GM12891 (cell line): ENCODE results near the gene TRIAP1.
"Not testable (repeated sequence)": the region's sequence is repeated elsewhere in the genome, so short reads cannot be mapped to it uniquely, and the experiment has no call there.

Experiments used
- DNase-seq: peaks from one replicate; pipeline ENCODE4 v3.0.0; 2011; ENCODE audit warnings: low spot score; ENCODE audit not compliant: insufficient read length
- FAIRE-seq: peaks from 2 replicates; lab custom pipeline; 2011; peaks lifted over from hg19 to GRCh38; lab: Jason Lieb, UNC
- PAX5 ChIP-seq: IDR thresholded peaks from 2 replicates; pipeline ENCODE4 v1.6.1; 2011; ENCODE audit warnings: low read length, moderate library complexity, mild to moderate bottlenecking; ENCODE audit not compliant: insufficient read depth, severe bottlenecking
- POLR2A ChIP-seq: IDR thresholded peaks from 2 replicates; pipeline ENCODE4 v1.6.1; 2011; ENCODE audit warnings: low read depth, low read length, control low read depth
- POLR2AphosphoS5 ChIP-seq: IDR thresholded peaks from 2 replicates; pipeline ENCODE4 v1.6.1; 2011; ENCODE audit warnings: low read depth, low read length, control low read depth
- POU2F2 ChIP-seq: IDR thresholded peaks from 2 replicates; pipeline ENCODE4 v1.6.1; 2011; ENCODE audit warnings: low read depth, mild to moderate bottlenecking, control low read depth, low read length, moderate library complexity
- SPI1 ChIP-seq: IDR thresholded peaks from 2 replicates; pipeline ENCODE4 v1.6.1; 2011; ENCODE audit warnings: low read depth, low read length, control low read depth
- TAF1 ChIP-seq: IDR thresholded peaks from 2 replicates; pipeline ENCODE4 v1.6.1; 2011; ENCODE audit warnings: low read depth, low read length, control low read depth

The TRIAP1 gene

GRCh38 chr12:120455302-120455701, 9.1 kb upstream of the TRIAP1 start:
- TF ChIP-seq PAX5 (no peak), TAF1 (no peak)
- FAIRE-seq: no peak

GRCh38 chr12:120453977-120454376, 7.8 kb upstream of the TRIAP1 start:
- TF ChIP-seq SPI1: no peak
- TF ChIP-seq PAX5: no peak
- TF ChIP-seq TAF1: no peak
- TF ChIP-seq POU2F2: no peak
- TF ChIP-seq POLR2A: no peak
- TF ChIP-seq POLR2AphosphoS5: no peak
- DNase-seq (no peak), FAIRE-seq (peak; percentile 75)

More at GRCh38 chr12:120455302-120455701, 9.1 kb upstream of the TRIAP1 start:
- no peak for DNase-seq

DNA sequence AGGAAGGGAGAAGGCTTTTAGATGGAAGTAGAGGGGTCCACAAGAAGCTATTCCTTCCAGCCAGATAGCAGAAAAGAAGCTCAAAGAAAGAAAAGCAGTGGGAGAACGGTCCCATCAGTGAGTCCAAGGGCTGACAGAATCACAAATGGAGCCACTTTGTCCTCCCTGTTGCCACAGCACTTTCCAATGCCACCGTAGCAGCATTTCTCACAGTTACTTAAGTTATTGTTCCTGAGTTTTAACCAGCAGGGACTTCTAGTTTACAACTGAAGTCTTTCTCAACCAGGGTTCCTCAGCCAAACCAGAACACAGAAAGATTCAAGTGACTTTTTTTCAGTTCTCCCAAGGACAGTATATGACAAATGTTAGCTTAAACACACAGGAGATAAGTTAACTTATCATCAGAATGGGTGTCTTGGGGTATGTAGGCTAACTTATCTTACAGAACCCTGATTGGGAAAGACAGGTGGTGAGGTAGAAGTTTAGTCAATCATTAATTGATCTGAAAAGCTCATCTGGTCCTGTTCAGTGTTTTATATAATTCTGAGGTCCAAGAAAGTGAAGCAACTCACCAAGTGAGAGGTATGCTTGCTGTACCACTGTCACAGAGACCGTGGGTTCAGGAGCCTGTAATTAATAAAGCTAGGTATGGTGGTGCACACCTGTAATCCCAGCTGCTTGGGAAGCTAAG, 7.0 kb upstream of the TRIAP1 start:
- DNase-seq (no peak), FAIRE-seq (no peak)
- TF ChIP-seq PAX5 (no peak), POLR2A (no peak), TAF1 (no peak), POU2F2 (no peak), SPI1 (no peak), POLR2AphosphoS5 (no peak)

DNA sequence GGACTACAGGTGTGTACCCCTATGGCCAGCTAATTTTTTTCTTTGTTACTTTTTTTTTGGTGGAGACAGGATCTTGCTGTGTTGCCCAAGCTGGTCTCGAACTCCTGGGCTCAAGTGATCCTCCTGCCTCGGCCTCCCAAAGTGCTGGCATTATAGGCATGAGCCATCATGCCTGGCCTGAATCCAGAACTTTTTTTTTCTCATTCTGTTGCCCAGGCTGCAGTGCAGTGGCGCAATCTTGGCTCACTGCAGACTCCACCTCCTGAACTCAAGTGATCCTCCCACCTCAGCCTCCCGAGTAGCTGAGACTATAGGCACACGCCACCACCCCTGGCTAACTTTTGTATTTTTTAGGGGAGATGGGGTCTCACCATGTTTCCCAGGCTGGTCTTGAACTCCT, 6.3 kb upstream of the TRIAP1 start:
- not testable (repeated sequence) for DNase-seq, FAIRE-seq

DNA sequence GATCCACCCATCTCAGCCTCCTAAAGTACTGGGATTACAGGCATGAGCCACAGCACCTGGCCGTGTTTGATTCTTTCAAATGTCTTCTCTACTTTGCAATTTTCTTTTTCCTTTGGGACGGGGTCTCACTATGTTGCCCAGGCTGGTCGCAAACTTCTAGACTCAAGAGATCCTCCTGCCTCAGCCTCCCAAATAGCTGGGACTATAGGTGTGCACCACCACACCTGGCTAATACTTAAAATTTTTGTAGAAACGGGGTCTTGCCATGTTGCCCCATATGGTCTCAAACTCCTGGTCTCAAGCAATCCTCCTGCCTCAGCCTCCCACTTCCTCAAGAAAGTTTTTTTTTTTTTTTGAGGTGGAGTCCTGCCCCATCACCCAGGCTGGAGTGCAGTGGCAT, 1.8 kb upstream of the TRIAP1 start:
- FAIRE-seq (no peak), DNase-seq (no peak)
- TF ChIP-seq TAF1 (no peak), PAX5 (no peak), POU2F2 (no peak), SPI1 (no peak), POLR2AphosphoS5 (no peak), POLR2A (no peak)

GRCh38 chr12:120446844-120447178, 627 bp upstream of the TRIAP1 start:
- not testable (repeated sequence) for FAIRE-seq, DNase-seq

- no peak for DNase-seq
- TF ChIP-seq POLR2A: no peak
- TF ChIP-seq POLR2AphosphoS5: no peak
- TF ChIP-seq PAX5: no peak
- TF ChIP-seq TAF1: no peak
- no peak for TF ChIP-seq SPI1
- no peak for FAIRE-seq
Observed at GRCh38 chr12:120444676-120445075, 1.5 kb downstream of the TRIAP1 start.

GRCh38 chr12:120439646-120440247, 6.4 kb downstream of the TRIAP1 start:
- DNase-seq (peak; percentile 55), FAIRE-seq (peak; percentile 63)
- TF ChIP-seq TAF1 (no peak), PAX5 (no peak), POLR2A (no peak), POLR2AphosphoS5 (no peak)

GRCh38 chr12:120438495-120439198, 7.5 kb downstream of the TRIAP1 start:
- TF ChIP-seq POLR2A (no peak), SPI1 (no peak), POU2F2 (no peak), TAF1 (no peak), POLR2AphosphoS5 (no peak), PAX5 (no peak)
- DNase-seq (no peak), FAIRE-seq (no peak)

GRCh38 chr12:120437735-120438494, 8.3 kb downstream of the TRIAP1 start, which contains the start of gene COX6A1:
TSS of gene COX6A1 (plus strand) at chr12:120438113. CDS start at chr12:120438127, 14 bp downstream.
- peak; percentile 88 for DNase-seq
- FAIRE-seq: peak; percentile 97
- TF ChIP-seq TAF1 (peak; percentile 71; the same call in 1 of the 2 replicates), POLR2AphosphoS5 (peak; percentile 88), SPI1 (peak; percentile 76), POU2F2 (no peak), POLR2A (peak; percentile 86), PAX5 (no peak)
